T-helper 2 cell (primary cell): ENCODE measurements around the gene NBPF3.
"Not testable (repeated sequence)": the region's sequence is repeated elsewhere in the genome, so short reads cannot be mapped to it uniquely, and the experiment has no call there.

Experiments
- DNase-seq, 5 experiments: peaks; one replicate each; pipeline versions ENCODE4 v3.0.0 to v3.0.0-alpha.2; 2012 to 2022

Gene NBPF3

DNA sequence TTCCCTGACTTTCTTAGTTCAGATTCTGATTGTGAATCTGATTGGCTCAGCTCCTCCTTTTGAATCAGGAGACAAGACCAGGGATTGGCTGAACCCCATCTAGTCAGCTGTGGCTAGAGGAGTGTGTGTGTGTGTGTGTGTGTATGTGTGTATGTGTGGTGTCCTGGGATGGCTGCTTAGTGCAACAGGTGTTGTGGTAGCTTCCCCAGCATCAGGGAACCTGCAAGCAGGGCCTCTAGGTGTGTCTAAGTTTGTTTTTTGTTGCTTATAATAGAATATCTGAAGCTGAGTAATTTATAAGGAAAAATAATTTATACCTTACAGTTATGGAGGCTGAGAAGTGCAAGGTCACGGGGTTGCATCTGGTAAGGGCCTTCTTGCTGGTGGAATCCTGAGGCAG, 56.1 kb downstream of the NBPF3 start:
- DNase-seq = no peak

DNA sequence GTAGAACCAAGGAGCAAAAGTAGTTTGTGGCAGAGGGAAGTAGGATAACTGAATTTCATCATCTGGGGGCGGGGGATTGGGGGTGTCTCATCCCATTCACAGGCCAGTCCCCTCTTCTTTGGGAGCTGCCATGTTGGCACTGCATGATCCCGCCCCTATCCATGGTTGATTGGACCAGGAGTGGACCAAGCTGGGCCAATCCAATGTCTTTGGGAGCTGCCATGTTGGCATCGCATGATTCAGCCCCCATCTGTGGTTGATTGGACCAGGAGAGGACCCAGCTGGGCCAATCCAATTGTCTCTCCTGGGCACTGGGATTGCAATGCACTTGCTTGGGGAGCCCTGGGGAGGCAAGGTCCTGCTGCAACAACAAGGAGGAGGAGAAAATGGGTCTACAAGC, 56.9 kb downstream of the NBPF3 start:
- no peak for DNase-seq

DNA sequence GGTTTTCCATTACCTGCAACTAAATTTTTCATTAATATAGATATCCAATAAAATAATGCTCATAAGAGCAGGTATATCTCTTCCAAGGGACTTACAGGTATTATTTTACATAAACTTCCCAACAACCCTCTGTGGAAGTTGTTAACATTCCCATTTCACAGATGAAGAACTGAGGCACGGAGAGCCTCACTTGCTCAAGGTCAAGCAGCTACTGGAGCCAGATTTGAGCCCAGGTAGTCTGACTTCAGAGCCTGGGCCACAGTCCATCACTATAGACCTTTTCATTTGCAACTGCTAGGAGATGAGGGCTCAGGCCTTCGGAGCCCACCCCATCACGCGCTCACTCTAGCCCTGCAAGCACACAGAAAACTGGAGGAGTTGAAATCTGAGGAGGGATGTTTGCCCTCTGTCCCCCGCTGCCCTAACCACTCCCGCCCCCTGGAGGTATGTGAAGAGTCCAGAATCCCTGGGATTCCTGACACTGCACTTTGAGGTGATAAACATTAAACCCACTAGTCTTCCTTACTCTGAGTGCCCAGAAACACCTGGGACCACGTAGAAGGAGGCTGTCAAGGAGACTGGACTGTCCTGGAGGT, 57.6 kb downstream of the NBPF3 start:
- no peak for DNase-seq

DNA sequence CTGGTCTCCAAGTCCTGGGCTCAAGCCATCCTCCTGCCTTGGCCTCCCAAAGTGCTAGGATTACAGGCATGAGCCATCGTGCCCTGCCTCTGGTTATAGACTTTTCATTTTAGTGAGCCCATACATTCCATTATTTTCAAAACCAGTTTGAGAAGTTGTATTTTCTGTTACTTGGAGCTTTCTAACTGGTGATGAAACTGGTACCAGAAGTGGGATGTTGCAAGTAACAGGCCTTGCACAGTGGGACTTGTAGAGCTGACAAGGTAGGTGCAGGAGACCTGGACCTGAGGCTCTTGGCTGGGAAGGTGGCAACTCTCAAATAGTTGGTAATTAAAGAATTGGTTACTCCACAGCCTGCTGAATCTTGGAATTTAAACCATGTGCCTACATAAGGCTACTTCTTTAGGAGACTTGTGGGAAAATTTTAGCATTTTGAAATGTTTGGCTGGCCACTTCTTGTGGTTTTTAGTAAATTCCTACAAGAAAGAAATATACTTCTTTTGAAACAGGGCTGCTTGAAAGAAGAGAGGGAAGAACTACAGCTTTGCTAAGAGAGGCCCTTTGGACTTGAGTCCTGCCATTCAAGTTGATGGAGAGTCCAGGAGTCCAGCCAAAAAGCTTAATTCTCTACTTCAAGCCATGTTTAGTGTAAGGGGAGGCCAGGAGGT, 59.5 kb downstream of the NBPF3 start:
- no peak for DNase-seq

DNA sequence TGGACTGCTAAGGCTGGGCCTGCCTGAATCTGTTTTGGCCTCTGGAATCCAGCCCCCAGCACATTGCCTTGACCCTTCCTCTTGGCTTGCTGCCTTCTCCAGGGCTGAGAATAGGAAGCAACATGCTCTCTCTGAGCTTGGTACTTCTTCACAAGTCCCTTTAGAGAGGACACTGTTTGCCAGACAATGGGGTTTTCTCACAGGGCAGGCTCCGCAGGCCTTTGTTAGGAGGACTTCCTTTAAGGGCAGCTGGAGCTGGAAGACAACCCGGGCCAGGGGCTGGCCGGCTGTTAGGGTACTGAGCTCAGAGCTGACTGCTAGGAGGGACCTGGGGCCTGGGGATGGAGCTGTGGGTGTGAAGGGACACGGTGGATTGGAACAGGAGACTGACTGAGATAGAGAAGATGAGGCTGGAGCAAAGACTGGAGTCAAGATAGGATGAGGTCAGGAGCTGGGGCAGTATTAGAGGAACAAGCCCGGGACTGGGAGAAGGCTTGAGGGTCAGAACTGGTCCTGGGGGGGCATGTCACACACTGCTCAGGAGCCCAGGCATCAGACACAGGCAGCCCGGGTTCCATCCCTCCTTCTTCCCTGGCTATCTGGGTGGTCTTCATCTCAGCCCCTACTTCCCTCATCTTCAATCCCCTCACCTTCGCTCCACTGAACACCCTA, 63.9 kb downstream of the NBPF3 start:
- DNase-seq = no peak

DNA sequence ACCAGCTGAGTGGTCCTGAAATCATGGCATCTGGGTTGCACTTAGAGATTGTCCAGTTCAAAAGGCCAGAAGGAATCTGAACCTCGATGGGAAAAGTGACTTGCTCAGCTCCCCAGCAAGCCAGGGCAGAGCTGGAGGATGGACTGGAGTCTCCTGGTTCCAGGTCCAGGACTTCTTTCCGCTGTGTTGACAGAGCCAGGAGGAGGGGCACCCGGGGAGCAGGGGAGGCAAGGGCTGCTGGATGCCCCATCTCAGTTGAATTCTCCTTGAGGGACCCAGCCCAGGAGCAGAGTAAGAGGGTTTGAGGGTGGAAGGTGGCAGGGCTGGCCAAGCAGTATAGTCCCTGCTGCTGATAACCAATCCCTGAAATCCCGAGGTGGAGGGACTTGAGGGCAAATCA, 66.9 kb downstream of the NBPF3 start:
- DNase-seq = no peak

DNA sequence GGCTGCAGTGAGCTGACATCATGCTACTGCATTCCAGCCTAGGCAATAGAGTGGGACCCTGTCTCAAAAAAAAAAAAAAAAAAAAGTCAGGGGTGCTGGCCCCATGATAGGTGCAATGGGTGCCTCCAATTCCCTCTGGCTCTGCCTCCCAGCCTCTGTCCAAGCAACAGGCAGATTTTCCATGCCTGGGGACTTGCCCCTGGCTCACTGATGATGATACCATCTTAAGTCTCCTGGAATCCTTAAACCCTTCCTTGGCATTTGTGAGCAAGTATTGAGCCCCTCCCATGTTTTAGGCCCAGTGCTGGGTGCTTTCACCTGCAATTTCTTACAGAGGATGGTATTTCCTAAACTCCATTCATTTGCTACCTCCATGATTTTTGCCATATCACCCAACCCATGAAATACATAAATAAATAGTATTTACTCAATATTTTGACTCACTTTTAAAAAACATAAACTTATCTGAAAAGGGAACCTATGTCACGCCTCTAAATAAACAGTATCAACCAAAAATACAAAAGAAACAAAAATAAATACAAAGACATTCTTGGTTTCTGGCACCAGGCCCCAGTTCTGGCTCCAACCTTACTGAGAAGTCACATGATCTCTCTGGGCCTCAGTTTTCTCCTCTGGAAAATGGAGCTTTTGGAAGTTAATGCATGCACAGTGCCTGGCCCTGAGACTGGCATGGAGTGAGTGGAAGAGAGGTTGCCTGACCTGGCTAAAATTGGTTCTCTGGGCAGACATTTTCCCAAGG, 67.8 kb downstream of the NBPF3 start:
- DNase-seq = no peak

DNA sequence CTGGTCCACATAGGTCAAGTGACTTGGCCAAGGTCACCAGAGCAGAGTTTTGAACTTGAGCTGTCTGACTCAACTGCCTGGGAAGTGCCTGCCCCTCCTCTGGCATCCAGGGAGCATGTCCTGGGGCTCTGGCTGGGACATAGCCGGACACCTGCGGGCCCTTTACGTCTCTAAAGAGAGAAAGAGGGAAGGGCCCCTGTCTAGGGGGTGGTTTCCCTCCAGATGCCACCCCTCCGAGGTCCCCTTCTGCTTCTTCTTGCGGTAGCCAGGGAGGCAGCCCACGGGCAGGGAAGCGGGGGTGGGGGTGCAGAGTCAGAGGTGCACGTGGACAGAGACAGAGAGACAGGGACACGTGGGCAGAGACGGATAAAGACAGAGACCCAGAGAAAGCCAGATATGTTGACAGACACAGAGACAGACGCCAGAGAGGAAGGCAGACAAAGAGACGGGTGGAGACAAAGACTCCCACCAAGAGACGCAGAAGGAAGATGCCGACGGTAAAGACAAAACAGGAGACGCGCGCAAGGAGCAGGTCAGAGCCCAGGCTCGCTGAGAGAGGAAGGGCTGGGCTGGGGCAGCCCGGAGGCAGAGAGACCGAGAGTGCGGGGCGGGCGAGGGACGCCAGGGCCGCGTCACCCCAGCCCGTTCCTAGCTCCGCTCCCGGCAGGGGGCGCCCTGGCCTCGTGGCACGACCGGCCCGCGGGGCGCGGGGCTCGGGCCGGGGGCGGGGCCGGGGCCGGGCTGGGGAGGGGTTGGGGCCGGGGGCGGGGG, 68.8 kb downstream of the NBPF3 start:
- DNase-seq = peak; percentile 9 to 56 (median 34)

DNA sequence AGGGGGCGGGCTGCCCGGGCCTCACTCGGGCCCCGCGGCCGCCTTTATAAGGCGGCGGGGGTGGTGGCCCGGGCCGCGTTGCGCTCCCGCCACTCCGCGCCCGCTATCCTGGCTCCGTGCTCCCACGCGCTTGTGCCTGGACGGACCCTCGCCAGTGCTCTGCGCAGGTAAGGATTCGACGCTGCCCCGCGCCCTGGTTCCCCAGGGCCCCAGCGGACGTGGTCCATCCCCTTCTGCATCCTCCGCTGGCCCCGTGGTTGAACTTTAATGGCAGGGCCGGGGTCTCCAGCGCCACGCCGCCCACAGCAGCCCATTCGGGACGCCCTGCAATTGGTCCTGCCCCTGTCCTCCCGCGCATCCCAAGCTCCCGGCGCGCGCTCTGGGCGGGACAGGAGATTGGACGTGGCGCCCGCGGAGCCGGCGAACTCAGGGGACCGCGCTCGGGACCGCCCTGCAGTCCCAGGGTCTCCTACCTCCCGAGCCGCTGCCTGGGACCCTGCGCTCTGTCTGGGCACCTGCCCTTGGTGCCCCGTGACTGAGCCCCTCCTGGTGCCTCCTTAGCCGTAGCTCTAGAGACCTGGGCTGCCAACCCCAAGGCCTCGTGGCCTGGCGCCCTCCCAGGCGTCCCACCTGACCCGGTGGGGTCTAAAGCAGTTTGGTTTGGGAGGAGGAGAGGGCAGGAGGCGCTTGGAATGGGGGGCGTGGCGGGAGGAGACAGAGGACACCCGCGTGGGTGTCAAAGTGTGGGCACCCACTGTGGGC, 69.6 kb downstream of the NBPF3 start, which contains the start of gene ALPL:
Gene ALPL (plus strand): TSS at position 73 of the 762 bp plus-strand sequence. CDS start 44,659 bp downstream, outside the sequence.
- DNase-seq = no peak

DNA sequence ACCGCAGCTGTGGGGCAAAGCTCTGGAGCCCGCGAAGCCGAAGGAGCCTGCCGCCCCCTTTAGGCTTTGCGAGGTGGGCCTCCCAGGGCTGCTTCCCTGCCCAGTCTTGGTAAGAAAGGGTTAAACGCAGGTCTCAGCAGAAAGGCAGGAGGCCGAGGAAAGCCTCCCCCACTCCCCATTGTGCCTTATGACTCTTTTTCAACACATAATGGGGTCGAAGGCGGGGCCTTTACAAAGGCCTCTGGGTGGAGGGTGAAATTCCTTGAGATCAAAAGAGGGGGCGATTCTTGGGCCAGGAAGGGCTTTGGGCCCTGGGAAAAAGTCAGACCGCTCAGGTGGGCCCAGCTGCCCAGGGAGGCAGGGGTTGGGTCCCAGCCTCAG, 70.2 kb downstream of the NBPF3 start:
- no peak for DNase-seq

DNA sequence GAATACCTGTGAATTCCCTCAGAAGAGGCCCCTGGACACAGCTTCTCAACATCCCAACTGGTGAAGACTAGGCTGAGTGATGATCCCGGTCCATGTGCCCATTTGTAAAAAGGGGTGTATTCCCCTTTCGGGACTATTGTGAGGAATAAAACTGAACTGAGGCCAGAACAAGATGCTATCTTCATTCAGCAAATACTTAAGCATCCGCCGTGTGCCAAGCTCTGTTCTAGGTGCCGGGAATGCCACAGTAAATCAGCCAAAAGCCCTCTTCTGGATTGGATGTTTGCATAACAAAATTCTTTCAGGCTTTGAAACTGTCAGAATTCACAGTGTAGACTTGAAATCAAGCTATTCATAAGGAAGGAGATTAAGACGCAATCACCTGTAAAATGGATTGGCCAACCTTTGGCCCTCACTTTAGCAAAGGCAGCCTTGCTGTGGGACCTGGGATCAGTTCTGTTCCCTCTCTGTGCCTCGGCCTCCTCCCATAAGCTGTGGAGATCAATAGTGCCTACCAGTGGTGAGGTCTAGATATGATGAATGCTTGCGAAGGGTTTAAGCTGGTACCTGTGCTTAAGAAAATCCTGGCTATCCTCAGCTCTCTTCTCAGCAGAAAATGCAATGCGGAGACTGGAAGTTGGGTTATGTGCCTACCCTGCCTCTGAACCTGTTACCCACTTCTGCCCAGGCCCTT, 71.1 kb downstream of the NBPF3 start:
- DNase-seq = no peak

DNA sequence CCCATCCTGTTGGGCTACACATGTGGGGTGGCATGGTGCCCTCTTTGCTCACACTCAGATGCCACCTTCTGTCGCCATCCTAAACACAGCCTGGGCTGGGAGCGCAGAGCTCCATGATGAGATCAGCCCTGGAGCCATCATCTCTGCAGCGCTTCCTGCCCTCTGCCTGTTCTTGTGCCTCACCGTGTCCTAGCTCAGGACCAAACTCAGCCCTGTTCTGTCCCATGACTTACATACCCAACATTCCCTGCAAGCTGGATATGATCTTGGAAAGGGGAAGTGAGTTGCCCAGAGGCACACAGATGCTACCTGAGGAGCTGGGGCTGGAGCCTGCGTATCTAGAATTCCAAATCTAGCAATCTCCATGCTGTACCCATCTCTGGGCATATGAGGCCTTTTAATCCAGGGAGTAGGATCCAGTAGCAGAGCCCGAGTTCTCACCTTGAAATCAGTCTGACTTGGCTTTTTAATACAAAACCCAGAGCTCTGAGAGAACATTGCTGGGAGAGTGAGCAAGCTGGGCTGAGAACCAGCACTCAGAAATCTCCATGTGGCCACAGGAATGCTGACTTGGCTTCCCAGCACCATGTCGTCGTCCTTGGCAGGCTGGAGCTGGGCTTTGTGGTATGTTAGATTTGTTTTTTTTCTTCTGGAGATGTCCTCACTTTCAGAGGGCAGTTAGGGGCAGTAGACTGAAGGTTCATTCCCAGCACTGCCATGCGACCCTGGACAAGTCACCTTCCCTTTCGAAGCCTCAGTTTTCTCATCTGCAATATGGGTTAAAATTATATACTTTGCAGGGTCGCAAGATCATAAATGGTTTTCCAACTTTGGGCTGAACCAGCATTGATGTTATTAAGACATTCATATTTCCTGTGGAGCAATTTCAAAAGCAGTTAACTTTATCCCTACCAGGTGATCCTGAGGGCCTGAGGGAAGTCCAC, 71.9 kb downstream of the NBPF3 start:
- DNase-seq = no peak

DNA sequence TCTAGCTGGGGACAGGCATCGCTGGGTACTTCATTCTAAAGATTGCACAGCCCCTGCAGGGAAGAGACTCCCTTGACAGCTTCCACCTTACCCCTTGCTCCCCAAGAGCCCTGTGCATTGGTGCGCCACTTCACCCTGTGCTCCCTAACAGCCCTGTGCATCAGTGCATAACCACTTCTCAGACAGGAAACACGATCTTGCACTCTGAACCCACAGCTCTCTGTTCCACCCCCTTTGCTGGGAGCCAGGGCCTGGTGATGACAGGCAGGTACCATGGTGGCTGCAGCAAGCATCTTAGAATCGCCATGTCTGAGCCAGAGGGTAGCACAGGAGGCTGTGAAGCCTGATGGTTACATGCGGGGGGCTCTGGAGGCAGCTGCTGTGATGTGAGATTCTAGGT, 74.3 kb downstream of the NBPF3 start:
- DNase-seq = peak in 1 of 5 experiments; percentile 36

DNA sequence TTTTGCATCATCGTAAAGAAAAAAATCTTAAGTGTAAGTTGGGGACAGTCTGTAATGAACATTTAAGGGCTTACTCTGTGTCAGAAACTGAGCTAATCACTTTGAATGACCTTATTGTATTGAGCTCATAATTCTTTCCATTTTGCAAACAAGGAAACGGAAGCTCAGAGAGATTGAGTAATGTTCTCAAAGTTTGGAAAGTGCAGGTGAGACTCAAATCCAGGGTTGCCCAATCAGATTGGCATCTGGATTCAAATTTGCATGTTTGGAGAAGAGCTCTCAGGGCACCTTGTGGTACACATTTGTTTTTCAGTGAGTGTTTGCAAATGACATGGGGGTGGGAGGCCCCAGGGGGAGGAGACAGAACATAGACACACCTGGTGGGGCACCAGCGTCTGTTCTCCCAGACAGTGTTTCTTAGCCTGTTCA, 77.2 kb downstream of the NBPF3 start:
- no peak for DNase-seq

DNA sequence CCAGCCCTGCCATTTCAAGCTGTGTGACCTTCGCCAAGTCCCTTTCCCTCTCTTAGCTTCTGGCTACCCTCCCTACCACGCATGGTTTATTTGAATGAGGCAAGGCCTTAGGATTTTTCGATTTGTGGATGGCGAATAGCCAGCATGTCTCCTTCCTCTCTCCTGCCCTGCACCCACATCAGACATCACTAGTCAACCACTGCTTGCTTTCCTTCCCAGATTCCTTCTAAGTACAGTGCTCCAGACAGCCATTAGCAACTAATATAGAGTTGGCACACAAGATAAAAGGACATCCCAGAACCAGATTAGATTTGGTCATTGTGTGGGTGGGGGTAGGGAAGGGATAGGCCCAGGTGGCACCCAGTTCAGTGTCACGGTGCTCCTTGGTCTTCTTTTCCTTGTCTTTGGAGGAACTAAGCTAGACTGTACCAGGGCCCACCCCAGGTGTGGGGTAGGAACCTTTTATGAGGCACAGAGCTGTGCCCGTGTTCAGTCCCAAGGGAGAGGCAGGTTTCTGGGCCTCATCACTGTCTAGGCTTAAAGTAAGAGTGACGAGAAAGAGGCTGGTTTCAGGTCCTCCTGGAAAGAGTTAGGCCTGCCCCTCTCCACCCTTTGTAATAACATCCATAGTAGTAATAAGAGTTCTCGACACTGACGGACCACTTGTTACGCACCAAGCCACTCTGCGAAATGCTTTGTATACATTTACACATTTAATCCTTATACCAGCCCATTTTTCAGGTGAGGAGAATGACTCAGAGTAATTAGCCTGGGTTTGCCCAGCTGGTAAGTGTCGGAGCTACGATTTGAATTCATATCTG, 77.9 kb downstream of the NBPF3 start:
- no peak for DNase-seq

DNA sequence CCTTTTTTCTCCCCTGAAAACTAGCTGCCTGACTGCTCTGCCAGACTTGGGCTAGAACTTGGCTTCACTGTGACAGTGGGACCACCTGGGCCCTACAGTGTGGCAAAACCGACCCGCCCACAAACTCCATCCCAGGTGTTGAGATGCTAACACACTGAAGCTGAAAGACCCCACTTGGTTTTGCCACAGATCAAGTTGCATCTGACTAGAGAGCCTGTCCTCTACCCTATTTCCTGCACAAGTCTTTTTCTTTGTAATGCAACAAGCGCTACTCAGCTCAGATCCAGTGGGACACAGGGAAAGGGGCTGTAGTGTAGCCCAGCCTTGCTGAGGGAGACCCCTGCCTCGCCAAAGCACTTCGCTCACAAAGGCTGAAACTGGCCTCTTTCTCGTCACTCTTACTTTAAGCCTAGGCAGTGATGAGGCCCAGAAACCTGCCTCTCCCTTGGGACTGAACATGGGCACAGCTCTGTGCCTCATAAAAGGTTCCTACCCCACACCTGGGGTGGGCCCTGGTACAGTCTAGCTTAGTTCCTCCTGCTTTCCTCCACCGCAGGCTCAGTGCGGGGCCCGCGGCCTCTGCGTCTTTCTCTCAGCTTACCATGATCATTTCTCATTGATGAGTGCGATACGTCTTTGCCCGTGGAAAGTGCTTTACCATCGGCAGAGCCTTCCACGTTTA, 79.0 kb downstream of the NBPF3 start:
- no peak for DNase-seq

DNA sequence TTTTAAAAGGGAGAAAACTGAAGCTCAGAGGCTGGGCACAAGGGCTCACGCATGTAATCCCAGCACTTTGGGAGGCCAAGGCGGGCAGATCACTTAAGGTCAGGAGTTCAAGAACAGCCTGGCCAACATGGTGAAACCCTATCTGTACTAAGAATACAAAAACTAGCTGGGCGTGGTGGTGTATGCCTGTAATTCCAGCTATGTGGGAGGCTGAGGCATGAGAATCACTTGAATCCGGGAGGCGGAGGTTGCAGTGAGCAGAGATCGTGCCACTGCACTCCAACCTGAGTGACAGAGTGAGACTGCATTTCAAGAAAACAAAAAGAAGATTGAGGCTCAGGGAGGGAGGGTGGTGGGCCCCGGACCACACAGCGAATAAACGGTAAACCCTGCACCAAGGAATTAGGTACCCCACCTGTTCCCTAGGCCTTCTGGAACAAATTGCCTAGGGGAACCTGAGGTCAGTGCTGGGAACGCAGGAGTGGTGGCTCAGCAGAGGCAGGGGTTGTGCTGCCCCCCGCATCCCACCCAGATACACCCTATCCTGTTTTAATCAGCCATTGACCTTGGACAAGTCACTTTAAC, 79.6 kb downstream of the NBPF3 start:
- not testable (repeated sequence) for DNase-seq
